GDM1 (cell line): ENCODE data around the gene MYADM.
A peak's percentile ranks its signal among the peaks of the same experiment; 100 is the strongest.
"Not testable (repeated sequence)": the region's sequence is repeated elsewhere in the genome, so short reads cannot be mapped to it uniquely, and the experiment has no call there.

ENCODE experiments used
- DNase-seq: peaks from one replicate; lab custom pipeline; 2025; lab: John Stamatoyannopoulos, UW

The MYADM gene

DNA sequence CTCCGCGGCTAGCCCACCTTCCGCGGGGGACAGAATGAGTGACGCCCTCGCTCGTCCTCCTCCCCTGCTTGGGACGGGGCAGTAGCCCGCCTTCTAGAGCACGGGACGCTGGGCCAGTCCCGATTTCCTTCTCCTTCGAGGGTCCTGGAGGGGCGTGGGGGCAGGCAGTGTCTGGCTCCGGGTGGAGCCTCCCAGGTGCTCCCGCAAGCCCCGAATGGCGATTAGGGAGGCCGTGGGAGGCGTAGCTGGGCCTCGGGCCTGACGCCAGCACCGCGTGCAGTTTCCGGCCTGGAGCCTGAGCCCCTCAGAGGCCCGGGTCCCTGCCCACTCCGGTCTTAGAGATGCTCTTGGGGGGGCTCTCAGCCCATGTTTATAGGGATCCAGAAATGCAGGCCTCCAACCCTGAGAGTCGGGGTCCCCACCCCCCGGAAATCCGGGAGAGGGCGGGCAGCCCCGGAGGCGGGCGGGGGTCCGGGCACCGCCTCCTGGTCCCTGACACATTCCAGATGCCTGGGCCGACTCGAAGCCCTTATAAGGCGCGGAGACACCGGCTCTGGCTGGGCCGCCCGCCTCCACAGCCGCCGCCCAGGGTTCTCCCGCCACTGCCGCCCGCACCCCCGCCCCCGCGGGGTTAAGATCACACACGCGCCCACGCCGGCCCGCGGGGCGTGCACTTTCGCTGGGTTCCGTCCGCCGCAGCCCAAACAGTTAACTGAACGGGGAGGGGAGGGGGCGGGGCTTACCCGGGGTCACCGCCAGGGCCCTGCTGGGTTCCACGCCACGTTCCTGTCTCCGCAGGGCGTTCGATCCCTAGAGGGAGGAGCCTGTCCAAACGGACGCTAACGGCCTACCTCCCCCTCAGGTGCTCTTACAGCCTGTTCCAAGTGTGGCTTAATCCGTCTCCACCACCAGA, 1.5 kb downstream of the MYADM start:
- peak; percentile 92 for DNase-seq

GRCh38 chr19:53869805-53870484, 2.3 kb downstream of the MYADM start:
- DNase-seq = not testable (repeated sequence)

- DNase-seq = peak; percentile 73
Measured at GRCh38 chr19:53870485-53870844, 2.8 kb downstream of the MYADM start.

DNA sequence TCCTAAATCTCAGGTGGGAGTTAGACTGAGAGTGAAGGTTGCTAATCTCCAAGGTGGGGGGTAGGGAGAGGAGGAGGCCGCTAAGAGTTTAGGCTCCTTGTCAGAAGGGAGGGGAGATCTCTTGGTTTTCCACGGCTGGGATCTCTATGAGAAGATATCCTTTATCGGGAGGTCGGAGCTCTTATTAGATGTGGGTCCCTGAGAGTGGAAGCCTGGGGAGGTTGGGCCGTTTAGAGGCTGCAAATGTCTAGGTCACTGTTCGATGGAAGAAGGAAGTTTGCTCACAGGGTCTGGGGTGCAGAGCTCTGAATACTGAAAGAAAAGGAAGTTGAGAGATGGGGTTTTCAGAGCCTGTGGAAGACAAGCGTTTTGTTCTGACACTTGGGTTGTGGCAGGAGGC, 3.8 kb downstream of the MYADM start:
- DNase-seq = peak; percentile 29

- no peak for DNase-seq
Measured at GRCh38 chr19:53872762-53873161, 5.1 kb downstream of the MYADM start.

DNA sequence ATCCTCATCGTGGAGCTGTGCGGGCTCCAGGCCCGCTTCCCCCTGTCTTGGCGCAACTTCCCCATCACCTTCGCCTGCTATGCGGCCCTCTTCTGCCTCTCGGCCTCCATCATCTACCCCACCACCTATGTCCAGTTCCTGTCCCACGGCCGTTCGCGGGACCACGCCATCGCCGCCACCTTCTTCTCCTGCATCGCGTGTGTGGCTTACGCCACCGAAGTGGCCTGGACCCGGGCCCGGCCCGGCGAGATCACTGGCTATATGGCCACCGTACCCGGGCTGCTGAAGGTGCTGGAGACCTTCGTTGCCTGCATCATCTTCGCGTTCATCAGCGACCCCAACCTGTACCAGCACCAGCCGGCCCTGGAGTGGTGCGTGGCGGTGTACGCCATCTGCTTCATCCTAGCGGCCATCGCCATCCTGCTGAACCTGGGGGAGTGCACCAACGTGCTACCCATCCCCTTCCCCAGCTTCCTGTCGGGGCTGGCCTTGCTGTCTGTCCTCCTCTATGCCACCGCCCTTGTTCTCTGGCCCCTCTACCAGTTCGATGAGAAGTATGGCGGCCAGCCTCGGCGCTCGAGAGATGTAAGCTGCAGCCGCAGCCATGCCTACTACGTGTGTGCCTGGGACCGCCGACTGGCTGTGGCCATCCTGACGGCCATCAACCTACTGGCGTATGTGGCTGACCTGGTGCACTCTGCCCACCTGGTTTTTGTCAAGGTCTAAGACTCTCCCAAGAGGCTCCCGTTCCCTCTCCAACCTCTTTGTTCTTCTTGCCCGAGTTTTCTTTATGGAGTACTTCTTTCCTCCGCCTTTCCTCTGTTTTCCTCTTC, 6.3 kb downstream of the MYADM start:
- no peak for DNase-seq

DNA sequence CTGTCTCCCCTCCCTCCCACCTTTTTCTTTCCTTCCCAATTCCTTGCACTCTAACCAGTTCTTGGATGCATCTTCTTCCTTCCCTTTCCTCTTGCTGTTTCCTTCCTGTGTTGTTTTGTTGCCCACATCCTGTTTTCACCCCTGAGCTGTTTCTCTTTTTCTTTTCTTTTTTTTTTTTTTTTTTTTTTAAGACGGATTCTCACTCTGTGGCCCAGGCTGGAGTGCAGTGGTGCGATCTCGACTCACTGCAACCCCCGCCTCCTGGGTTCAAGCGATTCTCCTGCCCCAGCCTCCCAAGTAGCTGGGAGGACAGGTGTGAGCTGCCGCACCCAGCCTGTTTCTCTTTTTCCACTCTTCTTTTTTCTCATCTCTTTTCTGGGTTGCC, 6.9 kb downstream of the MYADM start:
- DNase-seq = no peak

DNA sequence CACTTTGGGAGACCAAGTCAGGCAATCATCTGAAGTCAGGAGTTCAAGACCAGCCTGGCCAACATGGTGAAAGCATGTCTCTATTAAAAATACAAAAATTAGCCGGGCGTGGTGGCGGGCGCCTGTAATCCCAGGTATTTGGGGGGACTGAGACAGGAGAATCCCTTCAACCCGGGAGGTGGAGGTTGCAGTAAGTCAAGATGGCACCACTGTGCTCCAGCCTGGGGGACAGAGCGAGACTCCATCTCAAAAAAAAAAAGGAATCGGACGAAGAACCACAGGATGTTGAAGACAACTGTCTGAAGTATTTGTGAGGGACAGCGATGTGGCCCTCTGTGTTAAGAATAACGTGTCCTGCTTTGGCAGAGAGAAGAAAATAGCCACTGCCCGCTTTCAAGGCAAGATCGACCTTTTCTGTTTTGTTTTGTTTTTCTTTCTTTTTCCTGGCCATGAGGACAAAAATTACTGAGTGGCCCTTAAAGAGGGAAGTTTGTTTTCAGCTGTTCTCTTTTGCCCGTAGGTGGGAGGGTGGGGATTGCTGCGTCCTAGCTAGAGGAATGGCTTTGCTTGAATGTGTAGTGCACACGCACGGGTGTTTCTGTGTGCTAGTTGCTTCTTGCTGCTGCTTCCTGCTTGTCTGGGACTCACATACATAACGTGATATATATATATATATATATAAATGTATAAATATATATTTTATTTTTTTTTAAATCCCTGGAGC, 8.1 kb downstream of the MYADM start:
- DNase-seq = no peak

- no peak for DNase-seq
Measured at GRCh38 chr19:53876651-53877224, 9.1 kb downstream of the MYADM start.

GRCh38 chr19:53877361-53877766, 9.7 kb downstream of the MYADM start:
- no peak for DNase-seq

DNA sequence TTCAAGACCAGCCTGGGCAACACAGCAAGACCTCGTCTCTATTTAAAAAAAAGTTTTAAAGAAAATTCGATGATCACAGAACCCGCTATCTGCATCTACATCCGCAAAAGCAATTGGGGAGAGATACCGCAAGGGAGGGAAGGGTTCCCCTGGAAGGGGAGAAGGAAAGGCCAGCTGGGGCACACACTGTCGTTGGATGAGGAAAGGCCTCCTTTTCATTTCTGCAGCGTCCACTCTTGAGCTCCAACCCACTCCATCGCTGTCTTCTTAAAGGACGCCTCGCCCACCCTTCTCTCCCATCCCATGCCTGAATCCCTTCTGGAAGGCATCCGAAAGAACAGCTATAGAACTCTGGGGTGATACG, 11.1 kb downstream of the MYADM start:
- DNase-seq = no peak

DNA sequence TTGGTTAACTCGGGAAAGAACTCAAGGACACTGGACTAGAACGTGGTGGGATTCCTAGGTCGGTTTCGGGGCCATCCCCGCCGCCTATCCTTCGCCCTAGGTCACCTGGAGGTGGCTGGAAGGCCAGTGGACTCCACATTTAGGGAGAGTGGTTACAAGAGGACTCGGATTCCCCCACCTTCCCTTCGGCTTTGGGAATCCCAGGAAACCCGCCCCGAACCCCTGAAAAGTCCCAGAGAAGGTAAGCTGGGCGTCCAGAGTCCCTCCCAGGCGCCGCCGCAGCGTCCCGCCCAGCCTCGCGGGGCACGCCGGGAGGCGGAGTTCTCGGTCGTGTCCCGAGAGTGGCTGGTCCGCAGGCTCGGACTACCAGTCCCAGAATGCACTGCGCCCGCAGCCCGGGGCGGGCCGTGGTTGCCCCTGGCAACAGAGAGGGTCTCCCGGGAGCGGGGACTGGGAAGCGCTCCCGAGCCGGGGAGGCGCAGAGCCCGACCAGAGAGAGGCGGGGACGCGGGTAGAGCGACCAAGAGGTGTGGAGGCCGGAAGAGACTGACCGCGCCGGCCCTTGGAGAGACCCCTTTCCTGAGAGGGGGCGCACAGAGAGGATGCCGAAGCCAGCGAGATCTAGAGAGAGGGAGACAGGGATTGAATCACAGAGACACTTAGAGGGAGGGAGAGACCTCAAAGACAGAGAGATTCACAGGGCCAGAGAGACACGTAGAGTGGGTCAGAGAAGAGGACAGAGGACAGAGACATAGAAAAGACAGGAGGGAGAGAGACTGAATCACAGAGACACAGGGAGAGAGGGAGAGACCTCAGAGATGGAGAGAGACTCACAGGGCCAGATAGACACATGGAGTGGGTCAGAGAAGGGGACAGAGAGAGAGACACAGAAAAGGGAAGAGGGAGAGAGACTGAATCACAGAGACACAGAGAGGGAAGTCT, 11.7 kb downstream of the MYADM start:
- peak; percentile 73 for DNase-seq

GRCh38 chr19:53880711-53881481, 13.2 kb downstream of the MYADM start:
- no peak for DNase-seq

DNA sequence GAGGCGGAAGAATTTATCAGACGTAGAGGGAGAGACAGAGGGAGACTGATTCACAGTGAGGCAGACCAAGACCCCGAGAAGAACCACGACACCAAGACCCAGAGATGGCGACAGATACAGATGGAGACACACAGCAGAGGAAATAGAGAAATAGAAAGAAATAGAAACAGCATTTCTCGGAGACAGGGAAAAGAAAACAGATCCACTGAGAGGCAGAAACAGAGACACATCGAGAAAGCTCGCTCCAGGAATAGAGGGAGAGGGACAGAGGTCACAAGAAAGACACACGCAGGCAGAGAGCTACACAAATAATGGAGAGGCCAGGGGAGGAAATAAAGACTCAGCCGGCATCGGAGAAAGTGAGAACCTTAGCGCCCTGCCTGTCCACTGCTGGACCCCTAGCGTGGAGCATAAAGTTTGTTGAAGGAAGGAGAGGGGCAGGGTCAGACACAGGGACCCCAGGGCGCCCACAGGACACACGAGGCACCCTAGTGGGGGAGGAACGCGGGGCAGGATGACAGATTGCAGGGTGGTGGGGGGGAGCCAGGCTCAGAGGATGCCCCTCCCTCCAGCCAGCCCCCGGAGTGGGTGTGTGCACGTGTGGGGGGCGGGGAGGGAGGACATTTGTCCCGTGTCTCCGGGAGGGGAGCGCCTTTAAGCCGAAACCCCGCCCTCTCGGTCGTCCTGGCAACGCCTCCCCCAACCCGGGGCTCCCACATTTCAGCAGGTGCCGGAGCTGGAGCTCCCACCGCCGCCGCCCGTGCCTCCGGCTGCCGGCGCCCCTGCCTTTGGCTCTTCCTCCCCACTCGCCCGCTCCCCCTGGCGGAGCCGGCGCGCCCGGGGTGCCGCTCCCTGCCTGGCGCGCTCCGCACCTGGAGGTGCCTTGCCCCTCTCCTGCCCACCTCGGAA, 14.1 kb downstream of the MYADM start, which contains the start of gene PRKCG:
TSS of gene PRKCG (plus strand) at position 716 of the 909 bp plus-strand sequence. CDS start 298 bp downstream, outside the sequence.
- DNase-seq = no peak

- no peak for DNase-seq
Measured at GRCh38 chr19:53882391-53883050, 14.8 kb downstream of the MYADM start.

- DNase-seq = no peak
Measured at GRCh38 chr19:53883231-53883661, 15.6 kb downstream of the MYADM start.

GRCh38 chr19:53883741-53884140, 16.1 kb downstream of the MYADM start:
- no peak for DNase-seq

- no peak for DNase-seq
Measured at GRCh38 chr19:53884256-53884655, 16.6 kb downstream of the MYADM start.
